ENCODE measurements around the gene FGD2. TPM values are rescaled to one million over a fixed set of nuclear protein-coding genes. Genes with fewer than 3 reads are reported as not detected.

FGD2 gene
- total RNA-seq, 1 donor = under 0.01 TPM

- no peak for DNase-seq (ENCODE audit: insufficient read length, low spot score, missing footprints)
These were observed 55.8 kb downstream of the FGD2 start for GRCh38 chr6:37061157-37061804.

GRCh38 chr6:37062424-37062823 lies 57.0 kb downstream of the FGD2 start:
- Histone ChIP-seq H2AFZ (ENCODE audit: low read length) (no peak overlapping the region), H3K27me3 (ENCODE audit: insufficient read depth, low read length) (no peaks in the 10 kb centered on the region), H3K4me2 (ENCODE audit: insufficient read depth, low read length) (no peak overlapping the region), H3K4me3 (ENCODE audit: insufficient read depth, low read length) (no peak overlapping the region), H4K20me1 (ENCODE audit: insufficient read depth, low read length) (no peaks in the 10 kb centered on the region), H3K36me3 (ENCODE audit: insufficient read depth, low read length) (no peaks in the 10 kb centered on the region), H3K9me3 (ENCODE audit: low read depth, low read length) (no peaks in the 10 kb centered on the region), H3K4me1 (ENCODE audit: insufficient read depth, low read length) (peaks cover 12% of the 10 kb centered on the region), H3K79me2 (ENCODE audit: insufficient read depth, low read length) (no peaks in the 10 kb centered on the region), H3K27ac (ENCODE audit: low read depth, low read length) (no peak overlapping the region)
- DNase-seq (ENCODE audit: insufficient read length, low spot score, missing footprints) = no peak
- TF ChIP-seq, protein P1, sequence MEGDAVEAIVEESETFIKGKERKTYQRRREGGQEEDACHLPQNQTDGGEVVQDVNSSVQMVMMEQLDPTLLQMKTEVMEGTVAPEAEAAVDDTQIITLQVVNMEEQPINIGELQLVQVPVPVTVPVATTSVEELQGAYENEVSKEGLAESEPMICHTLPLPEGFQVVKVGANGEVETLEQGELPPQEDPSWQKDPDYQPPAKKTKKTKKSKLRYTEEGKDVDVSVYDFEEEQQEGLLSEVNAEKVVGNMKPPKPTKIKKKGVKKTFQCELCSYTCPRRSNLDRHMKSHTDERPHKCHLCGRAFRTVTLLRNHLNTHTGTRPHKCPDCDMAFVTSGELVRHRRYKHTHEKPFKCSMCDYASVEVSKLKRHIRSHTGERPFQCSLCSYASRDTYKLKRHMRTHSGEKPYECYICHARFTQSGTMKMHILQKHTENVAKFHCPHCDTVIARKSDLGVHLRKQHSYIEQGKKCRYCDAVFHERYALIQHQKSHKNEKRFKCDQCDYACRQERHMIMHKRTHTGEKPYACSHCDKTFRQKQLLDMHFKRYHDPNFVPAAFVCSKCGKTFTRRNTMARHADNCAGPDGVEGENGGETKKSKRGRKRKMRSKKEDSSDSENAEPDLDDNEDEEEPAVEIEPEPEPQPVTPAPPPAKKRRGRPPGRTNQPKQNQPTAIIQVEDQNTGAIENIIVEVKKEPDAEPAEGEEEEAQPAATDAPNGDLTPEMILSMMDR (IDR thresholded peaks at IDR 0.05; ENCODE audit: extremely low read depth, low read depth, low read length) = no peak

More at GRCh38 chr6:37061157-37061804, 55.8 kb downstream of the FGD2 start:
- no peaks in the 10 kb centered on the region for H3K36me3 ChIP-seq (ENCODE audit: insufficient read depth, low read length)
- TF ChIP-seq, protein P1 (IDR thresholded peaks at IDR 0.05; ENCODE audit: extremely low read depth, low read depth, low read length) = no peak
- no peak overlapping the region for H3K4me2 ChIP-seq (ENCODE audit: insufficient read depth, low read length)
- no peak overlapping the region for H3K27ac ChIP-seq (ENCODE audit: low read depth, low read length)
- H3K4me1 ChIP-seq (ENCODE audit: insufficient read depth, low read length) = peaks cover 12% of the 10 kb centered on the region
- H4K20me1 ChIP-seq (ENCODE audit: insufficient read depth, low read length) = no peaks in the 10 kb centered on the region
- H3K4me3 ChIP-seq (ENCODE audit: insufficient read depth, low read length) = no peak overlapping the region
- H3K27me3 ChIP-seq (ENCODE audit: insufficient read depth, low read length) = no peaks in the 10 kb centered on the region
- H3K9me3 ChIP-seq (ENCODE audit: low read depth, low read length) = no peaks in the 10 kb centered on the region
- no peak overlapping the region for H2AFZ ChIP-seq (ENCODE audit: low read length)
- H3K79me2 ChIP-seq (ENCODE audit: insufficient read depth, low read length) = no peaks in the 10 kb centered on the region

DNA sequence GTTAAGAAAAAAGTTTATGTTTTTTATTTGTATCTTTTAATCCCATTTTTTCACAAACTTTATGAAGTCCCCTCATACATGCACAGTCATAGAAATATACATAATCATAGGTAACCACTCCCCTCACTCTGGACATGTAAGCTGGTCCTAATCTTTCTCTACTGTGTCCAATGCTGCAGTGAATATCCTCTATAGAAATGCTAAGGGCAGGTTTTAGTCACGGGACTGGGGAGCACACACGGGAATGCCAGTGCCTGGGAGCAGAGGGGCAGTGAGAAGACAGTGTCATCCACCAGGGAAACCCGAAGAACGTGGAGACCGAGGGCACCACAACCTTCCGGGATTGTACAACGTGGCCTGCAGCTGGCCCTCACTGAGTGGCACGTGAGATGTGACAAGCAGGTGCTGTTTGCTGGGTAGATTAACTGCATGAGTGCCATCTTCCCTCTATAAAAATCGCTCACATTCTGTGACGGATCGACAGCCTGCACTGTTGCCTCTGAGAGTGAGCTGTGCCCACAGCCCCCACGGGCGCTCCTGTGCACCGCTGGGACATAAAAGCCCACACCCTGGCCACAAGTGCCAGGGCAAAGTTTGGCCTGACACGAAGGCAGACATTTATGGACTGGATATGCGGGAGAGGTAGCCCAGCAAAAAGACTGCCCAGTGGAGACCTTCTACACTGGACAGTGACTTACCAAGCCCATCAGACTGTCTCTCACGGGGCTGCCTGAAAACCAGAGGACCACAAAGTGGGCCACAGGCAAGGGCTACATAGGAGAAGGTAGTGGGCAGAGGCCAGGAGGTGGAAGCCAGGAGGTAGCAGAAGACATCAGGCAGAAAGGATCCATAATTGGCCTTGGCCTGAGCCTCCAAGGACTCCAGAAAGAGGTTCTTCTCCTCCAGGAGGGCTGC lies 63.2 kb downstream of the FGD2 start:
- H3K4me1 ChIP-seq (ENCODE audit: insufficient read depth, low read length) = peaks cover 5% of the 10 kb centered on the region
- no peaks in the 10 kb centered on the region for H3K36me3 ChIP-seq (ENCODE audit: insufficient read depth, low read length)
- H2AFZ ChIP-seq (ENCODE audit: low read length) = no peak overlapping the region
- no peak overlapping the region for H3K4me3 ChIP-seq (ENCODE audit: insufficient read depth, low read length)
- no peaks in the 10 kb centered on the region for H4K20me1 ChIP-seq (ENCODE audit: insufficient read depth, low read length)
- no peaks in the 10 kb centered on the region for H3K9me3 ChIP-seq (ENCODE audit: low read depth, low read length)
- H3K4me2 ChIP-seq (ENCODE audit: insufficient read depth, low read length) = no peak overlapping the region
- H3K27ac ChIP-seq (ENCODE audit: low read depth, low read length) = no peak overlapping the region
- H3K27me3 ChIP-seq (ENCODE audit: insufficient read depth, low read length) = no peaks in the 10 kb centered on the region
- peak; percentile 58 for DNase-seq (ENCODE audit: insufficient read length, low spot score, missing footprints)
- TF ChIP-seq, protein P1 (IDR thresholded peaks at IDR 0.05; ENCODE audit: extremely low read depth, low read depth, low read length) = no peak
- no peaks in the 10 kb centered on the region for H3K79me2 ChIP-seq (ENCODE audit: insufficient read depth, low read length)

DNA sequence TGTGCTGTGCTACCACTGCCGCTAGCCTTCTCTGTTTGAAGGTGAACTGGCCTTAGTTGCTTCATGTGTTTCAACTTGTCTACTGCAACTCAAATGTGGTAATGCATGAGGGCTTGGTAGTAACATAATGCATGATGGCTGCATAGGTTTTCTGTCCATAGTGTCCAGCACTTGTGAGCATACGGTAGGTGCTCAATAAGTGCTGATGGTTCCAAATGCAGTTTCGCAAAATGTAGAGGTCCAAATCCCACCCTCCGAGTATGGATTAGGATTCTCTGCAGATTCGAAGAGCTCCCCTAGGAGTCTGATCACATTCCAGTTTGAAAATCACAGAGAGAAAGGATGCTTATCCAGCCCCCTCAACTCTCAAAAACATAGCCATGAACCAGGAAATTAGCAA lies 64.2 kb downstream of the FGD2 start:
- Histone ChIP-seq H2AFZ (ENCODE audit: low read length) (no peak overlapping the region), H3K27me3 (ENCODE audit: insufficient read depth, low read length) (no peaks in the 10 kb centered on the region), H3K36me3 (ENCODE audit: insufficient read depth, low read length) (no peaks in the 10 kb centered on the region), H3K4me2 (ENCODE audit: insufficient read depth, low read length) (no peak overlapping the region), H3K4me1 (ENCODE audit: insufficient read depth, low read length) (peaks cover 7% of the 10 kb centered on the region), H4K20me1 (ENCODE audit: insufficient read depth, low read length) (no peaks in the 10 kb centered on the region), H3K9me3 (ENCODE audit: low read depth, low read length) (no peaks in the 10 kb centered on the region), H3K4me3 (ENCODE audit: insufficient read depth, low read length) (no peak overlapping the region), H3K27ac (ENCODE audit: low read depth, low read length) (no peak overlapping the region), H3K79me2 (ENCODE audit: insufficient read depth, low read length) (no peaks in the 10 kb centered on the region)
- no peak for DNase-seq (ENCODE audit: insufficient read length, low spot score, missing footprints)
- TF ChIP-seq, protein P1 (IDR thresholded peaks at IDR 0.05; ENCODE audit: extremely low read depth, low read depth, low read length) = no peak
